Type B pancreatic cell (in vitro differentiated cells): Measurements from ENCODE around the gene ETS1. TPM values are rescaled to one million over a fixed set of nuclear protein-coding genes. Genes with fewer than 3 reads are reported as not detected.

Source experiments
- DNase-seq: peaks from one replicate; pipeline ENCODE4 v3.0.0; 2021; ENCODE audit warnings: mixed read lengths; ENCODE audit not compliant: unreplicated experiment; ENCODE audit errors: extremely low spot score
- H3K27ac Mint-ChIP-seq: 2 replicates; pipeline ENCODE4 v1.8.0; 2021; ENCODE audit warnings: mild to moderate bottlenecking, mixed read lengths
- H3K27me3 Mint-ChIP-seq: 2 replicates; pipeline ENCODE4 v1.8.0; 2021; ENCODE audit warnings: mixed read lengths
- H3K36me3 Mint-ChIP-seq: 2 replicates; pipeline ENCODE4 v1.8.0; 2021; ENCODE audit warnings: mixed read lengths
- H3K4me1 Mint-ChIP-seq: one replicate; pipeline ENCODE4 v1.8.0; 2021; ENCODE audit warnings: mixed read lengths; ENCODE audit not compliant: unreplicated experiment
- H3K4me3 Mint-ChIP-seq: 2 replicates; pipeline ENCODE4 v1.8.0; 2021; ENCODE audit warnings: mild to moderate bottlenecking, mixed read lengths
- H3K9me3 Mint-ChIP-seq: 2 replicates; pipeline ENCODE4 v1.8.0; 2021; ENCODE audit warnings: mixed read lengths
- CTCF ChIP-seq: fragments of 200-600 bp; sonication (generic); conservative IDR thresholded peaks from 2 replicates; pipeline ENCODE4 v1.5.0; 2021; ENCODE audit warnings: antibody characterized with exemption, mild to moderate bottlenecking
- total RNA-seq: library from RNA; stranded (reverse); gene quantifications from 2 replicates; pipeline ENCODE4 v1.2.1, GENCODE V29; 2021; ENCODE audit warnings: low replicate concordance

The ETS1 gene
- total RNA-seq, 1 donor from 2014 or later: 40.6 TPM

GRCh38 chr11:128576555-128576954, 10.8 kb downstream of the ETS1 start:
- peaks cover 44% of the 10 kb centered on the region for H3K27me3 Mint-ChIP-seq
- no peaks in the 10 kb centered on the region for H3K9me3 Mint-ChIP-seq
- H3K4me1 Mint-ChIP-seq: peaks cover 11% of the 10 kb centered on the region
- no peak overlapping the region for H3K27ac Mint-ChIP-seq
- H3K36me3 Mint-ChIP-seq: peaks cover 3% of the 10 kb centered on the region
- no peak for DNase-seq
- no peak overlapping the region for H3K4me3 Mint-ChIP-seq
- TF ChIP-seq CTCF: no peak

- Mint-ChIP-seq H3K27me3 (peaks cover 38% of the 10 kb centered on the region), H3K4me1 (peaks cover 11% of the 10 kb centered on the region), H3K9me3 (no peaks in the 10 kb centered on the region), H3K27ac (no peak overlapping the region), H3K36me3 (peaks cover 3% of the 10 kb centered on the region), H3K4me3 (no peak overlapping the region)
- no peak for TF ChIP-seq CTCF
- no peak for DNase-seq
Measured at GRCh38 chr11:128575961-128576350, 11.4 kb downstream of the ETS1 start.

- no peak for TF ChIP-seq CTCF
- peaks cover 3% of the 10 kb centered on the region for H3K36me3 Mint-ChIP-seq
- no peaks in the 10 kb centered on the region for H3K9me3 Mint-ChIP-seq
- H3K27ac Mint-ChIP-seq: no peak overlapping the region
- peaks cover 32% of the 10 kb centered on the region for H3K27me3 Mint-ChIP-seq
- H3K4me1 Mint-ChIP-seq: peaks cover 11% of the 10 kb centered on the region
- no peak for DNase-seq
- H3K4me3 Mint-ChIP-seq: no peak overlapping the region
Measured at GRCh38 chr11:128575174-128575960, 12.0 kb downstream of the ETS1 start.

- Mint-ChIP-seq H3K9me3 (no peaks in the 10 kb centered on the region), H3K27ac (no peak overlapping the region), H3K4me1 (peaks cover 11% of the 10 kb centered on the region), H3K27me3 (peaks cover 29% of the 10 kb centered on the region), H3K36me3 (peaks cover 3% of the 10 kb centered on the region), H3K4me3 (no peak overlapping the region)
- no peak for TF ChIP-seq CTCF
- no peak for DNase-seq
Measured at GRCh38 chr11:128574576-128575011, 12.8 kb downstream of the ETS1 start.

GRCh38 chr11:128573638-128574037, 13.7 kb downstream of the ETS1 start:
- peaks cover 32% of the 10 kb centered on the region for H3K27me3 Mint-ChIP-seq
- no peak overlapping the region for H3K27ac Mint-ChIP-seq
- peaks cover 18% of the 10 kb centered on the region for H3K4me1 Mint-ChIP-seq
- DNase-seq: no peak
- no peak overlapping the region for H3K4me3 Mint-ChIP-seq
- H3K9me3 Mint-ChIP-seq: no peaks in the 10 kb centered on the region
- TF ChIP-seq CTCF: no peak
- H3K36me3 Mint-ChIP-seq: peaks cover 3% of the 10 kb centered on the region
